Natural killer cell (primary cell): ENCODE data around the gene FBXO34. TPM values are rescaled to one million over a fixed set of nuclear protein-coding genes. Genes with fewer than 3 reads are reported as not detected.
"Not testable (repeated sequence)": the region's sequence is repeated elsewhere in the genome, so short reads cannot be mapped to it uniquely, and the experiment has no call there.

Experiments
- ATAC-seq, 3 donors: fragments of 150-1000 bp in 2 of 3; fragments of 200-7000 bp in 1 of 3; cut with Tn5 transposase; 1 replicate in 1 of 3; 2 replicates in 2 of 3; pipeline ENCODE4 v1.10.0; 2021; ENCODE audit warnings: mild to moderate bottlenecking in 2 of 3, moderate library complexity in 2 of 3
- DNase-seq, 2 donors: peaks; one replicate each; pipeline versions ENCODE4 v3.0.0 to v3.0.0-alpha.2; 2013 to 2021; ENCODE audit warnings: mixed read lengths in 1 of 2
- H3K27ac ChIP-seq: one replicate; pipeline ENCODE4 v1.5.1; 2013; ENCODE audit warnings: mild to moderate bottlenecking, low read length
- H3K27me3 ChIP-seq: one replicate; pipeline ENCODE4 v1.6.1; 2013; ENCODE audit warnings: low read length; ENCODE audit not compliant: control insufficient read depth, insufficient read depth
- H3K36me3 ChIP-seq: one replicate; pipeline ENCODE4 v1.6.1; 2013; ENCODE audit warnings: low read length; ENCODE audit not compliant: control insufficient read depth, insufficient read depth
- H3K4me1 ChIP-seq: one replicate; pipeline ENCODE4 v1.6.1; 2013; ENCODE audit warnings: low read length; ENCODE audit not compliant: control insufficient read depth, insufficient read depth
- H3K4me3 ChIP-seq: one replicate; pipeline ENCODE4 v1.5.1; 2013; ENCODE audit warnings: low read length
- H3K9me3 ChIP-seq: one replicate; pipeline ENCODE4 v1.6.1; 2013; ENCODE audit warnings: low read length; ENCODE audit not compliant: control insufficient read depth, insufficient read depth
- H3K27ac Mint-ChIP-seq, 2 donors: one replicate each; pipeline ENCODE4 v1.8.0; 2022; ENCODE audit warnings: mild to moderate bottlenecking in 2 of 2, mixed read lengths in 2 of 2, moderate library complexity in 1 of 2
- H3K27me3 Mint-ChIP-seq, 2 donors: one replicate each; pipeline ENCODE4 v1.8.0; 2022; ENCODE audit warnings: low read depth in 2 of 2, mixed read lengths in 2 of 2
- H3K36me3 Mint-ChIP-seq: one replicate; pipeline ENCODE4 v1.8.0; 2022; ENCODE audit warnings: mixed read lengths
- H3K4me1 Mint-ChIP-seq, 2 donors: one replicate each; pipeline ENCODE4 v1.8.0; 2022; ENCODE audit warnings: mixed read lengths in 2 of 2
- H3K4me3 Mint-ChIP-seq: one replicate; pipeline ENCODE4 v1.8.0; 2022; ENCODE audit warnings: mild to moderate bottlenecking, moderate library complexity, mixed read lengths
- H3K9me3 Mint-ChIP-seq, 2 donors: one replicate each; pipeline ENCODE4 v1.8.0; 2022; ENCODE audit warnings: mixed read lengths in 2 of 2
- WGBS: methylation state at CpG from one replicate; pipeline ENCODE4 v1.1.7; 2013; ENCODE audit warnings: missing lambda C conversion rate; ENCODE audit not compliant: insufficient coverage; 5-methylcytosine and 5-hydroxymethylcytosine counted together
- intact Hi-C: fragments of 100-400 bp; cut with micrococcal nuclease; formaldehyde crosslinking; loops from one replicate; pipeline ENCODE4 v1.14.2; 2022
- total RNA-seq, 4 donors: library from RNA; stranded (reverse); fragments of 120-200 nt in 1 of 4; gene quantifications; one replicate each; pipeline versions ENCODE4 v1.2.3 to v1.2.4, GENCODE V29; 2013 to 2022
- TF ChIP-seq, protein P1 (sequence below): fragments of 200-600 bp; IDR thresholded peaks from one replicate; pipeline ENCODE4 v1.8.0; 2022; ENCODE audit warnings: antibody characterized with exemption

The FBXO34 gene
- total RNA-seq, 3 donors from 2014 or later (not counting 1 experiment from before 2014, with no cell fraction given), result 34.7 to 39.3 (median 36.6) TPM

DNA sequence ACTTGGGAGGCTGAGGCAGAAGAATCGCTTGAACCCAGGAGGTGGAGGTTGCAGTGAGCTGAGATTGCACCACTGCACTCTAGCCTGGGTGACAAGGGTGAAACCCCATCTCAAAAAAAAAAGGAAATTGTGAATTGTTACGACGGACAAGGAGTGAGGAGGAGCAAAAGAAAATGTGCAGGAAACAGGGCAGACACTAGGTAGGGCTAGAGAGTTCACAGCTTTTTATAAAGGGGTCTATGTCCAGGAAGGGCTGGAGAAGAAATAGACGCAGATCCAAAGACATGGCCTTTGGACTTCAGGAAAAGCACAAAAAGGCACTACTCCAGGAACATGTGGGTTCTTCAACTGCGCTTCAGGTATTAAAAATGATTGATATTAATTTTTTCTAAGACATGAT, 106.0 kb downstream of the FBXO34 start:
- DNase-seq, result no peak
- H3K4me1 Mint-ChIP-seq, result peaks cover 21 to 24% of the 10 kb centered on the region in 2 donors
- ATAC-seq, result no peak
- H3K4me3 Mint-ChIP-seq, result no peak overlapping the region
- TF ChIP-seq, protein P1, sequence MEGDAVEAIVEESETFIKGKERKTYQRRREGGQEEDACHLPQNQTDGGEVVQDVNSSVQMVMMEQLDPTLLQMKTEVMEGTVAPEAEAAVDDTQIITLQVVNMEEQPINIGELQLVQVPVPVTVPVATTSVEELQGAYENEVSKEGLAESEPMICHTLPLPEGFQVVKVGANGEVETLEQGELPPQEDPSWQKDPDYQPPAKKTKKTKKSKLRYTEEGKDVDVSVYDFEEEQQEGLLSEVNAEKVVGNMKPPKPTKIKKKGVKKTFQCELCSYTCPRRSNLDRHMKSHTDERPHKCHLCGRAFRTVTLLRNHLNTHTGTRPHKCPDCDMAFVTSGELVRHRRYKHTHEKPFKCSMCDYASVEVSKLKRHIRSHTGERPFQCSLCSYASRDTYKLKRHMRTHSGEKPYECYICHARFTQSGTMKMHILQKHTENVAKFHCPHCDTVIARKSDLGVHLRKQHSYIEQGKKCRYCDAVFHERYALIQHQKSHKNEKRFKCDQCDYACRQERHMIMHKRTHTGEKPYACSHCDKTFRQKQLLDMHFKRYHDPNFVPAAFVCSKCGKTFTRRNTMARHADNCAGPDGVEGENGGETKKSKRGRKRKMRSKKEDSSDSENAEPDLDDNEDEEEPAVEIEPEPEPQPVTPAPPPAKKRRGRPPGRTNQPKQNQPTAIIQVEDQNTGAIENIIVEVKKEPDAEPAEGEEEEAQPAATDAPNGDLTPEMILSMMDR, result no peak
- no peak overlapping the region for H3K27ac Mint-ChIP-seq
- H3K36me3 ChIP-seq, result peaks cover 47% of the 10 kb centered on the region
- H3K4me1 ChIP-seq, result peaks cover 17% of the 10 kb centered on the region
- intact Hi-C loops, result no loop called here
- H3K36me3 Mint-ChIP-seq, result peaks cover 34% of the 10 kb centered on the region
- no peaks in the 10 kb centered on the region for H3K27me3 Mint-ChIP-seq
- no peaks in the 10 kb centered on the region for H3K9me3 Mint-ChIP-seq
- 93% methylated on average over 4 of the region's 5 CpGs for WGBS
- no peaks in the 10 kb centered on the region for H3K9me3 ChIP-seq
- H3K27ac ChIP-seq, result no peak overlapping the region
- no peak overlapping the region for H3K4me3 ChIP-seq
- H3K27me3 ChIP-seq, result no peaks in the 10 kb centered on the region

DNA sequence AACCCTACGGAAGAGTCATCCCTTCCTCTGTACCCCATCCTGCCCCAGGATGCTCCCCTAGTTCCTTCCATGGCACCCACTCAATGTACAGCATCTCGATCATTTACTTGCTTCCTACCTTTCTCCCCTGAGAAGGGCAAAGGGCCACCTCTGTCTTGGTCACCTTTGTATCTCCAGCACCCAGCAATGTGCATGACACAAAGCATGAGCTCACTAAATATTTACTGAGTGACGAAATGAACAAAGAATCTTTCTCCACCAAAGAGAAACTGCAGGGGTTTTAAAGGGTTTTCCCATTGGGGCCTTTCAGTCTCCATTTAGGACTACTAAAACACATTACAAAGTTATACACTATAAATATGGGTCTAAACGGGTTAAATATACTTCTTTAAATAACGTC, 109.8 kb downstream of the FBXO34 start:
- peaks cover 33% of the 10 kb centered on the region for H3K36me3 Mint-ChIP-seq
- H3K27ac ChIP-seq, result no peak overlapping the region
- 82% methylated on average over 3 of the region's 5 CpGs for WGBS

DNA sequence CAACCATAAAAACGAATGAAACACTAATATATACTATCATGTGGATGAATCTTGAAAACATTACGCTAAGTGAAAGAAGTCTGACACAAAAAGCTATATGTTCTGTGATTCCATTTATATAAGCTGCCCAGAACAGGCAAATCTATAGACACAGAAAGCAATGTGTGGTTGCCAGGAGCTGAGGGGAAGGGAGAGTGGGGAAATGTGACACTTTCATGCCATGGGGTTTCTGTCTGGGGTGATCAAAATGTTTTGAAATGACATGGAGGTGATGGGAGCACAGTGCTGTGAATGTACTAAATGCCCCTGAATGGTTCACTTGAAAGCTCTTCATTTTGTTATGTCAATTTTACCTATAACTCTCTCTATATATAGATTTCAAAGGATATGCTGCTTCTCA, 110.3 kb downstream of the FBXO34 start:
- no peak overlapping the region for H3K27ac Mint-ChIP-seq
- Histone ChIP-seq H3K27ac (no peak overlapping the region), H3K27me3 (no peaks in the 10 kb centered on the region), H3K4me3 (no peak overlapping the region), H3K36me3 (peaks cover 49% of the 10 kb centered on the region), H3K9me3 (no peaks in the 10 kb centered on the region), H3K4me1 (peaks cover 9% of the 10 kb centered on the region)
- DNase-seq, result no peak
- intact Hi-C loops, result no loop called here
- no peaks in the 10 kb centered on the region for H3K9me3 Mint-ChIP-seq
- no peak overlapping the region for H3K4me3 Mint-ChIP-seq
- no peak for ATAC-seq
- H3K27me3 Mint-ChIP-seq, result no peaks in the 10 kb centered on the region
- peaks cover 8 to 9% of the 10 kb centered on the region in 2 donors for H3K4me1 Mint-ChIP-seq
- 100% methylated on average over 1 of the region's 2 CpGs for WGBS
- TF ChIP-seq, protein P1, result no peak
- peaks cover 30% of the 10 kb centered on the region for H3K36me3 Mint-ChIP-seq

More for the DNA sequence above, 109.8 kb downstream of the FBXO34 start:
- intact Hi-C loops, result no loop called here
- Mint-ChIP-seq H3K9me3 (no peaks in the 10 kb centered on the region), H3K4me1 (peaks cover 5 to 7% of the 10 kb centered on the region in 2 donors), H3K27me3 (no peaks in the 10 kb centered on the region), H3K4me3 (no peak overlapping the region), H3K27ac (no peak overlapping the region)
- Histone ChIP-seq H3K36me3 (peaks cover 52% of the 10 kb centered on the region), H3K27me3 (no peaks in the 10 kb centered on the region), H3K4me1 (peaks cover 5% of the 10 kb centered on the region), H3K4me3 (no peak overlapping the region), H3K9me3 (no peaks in the 10 kb centered on the region)
- TF ChIP-seq, protein P1, result no peak
- DNase-seq (no peak), ATAC-seq (no peak)

DNA sequence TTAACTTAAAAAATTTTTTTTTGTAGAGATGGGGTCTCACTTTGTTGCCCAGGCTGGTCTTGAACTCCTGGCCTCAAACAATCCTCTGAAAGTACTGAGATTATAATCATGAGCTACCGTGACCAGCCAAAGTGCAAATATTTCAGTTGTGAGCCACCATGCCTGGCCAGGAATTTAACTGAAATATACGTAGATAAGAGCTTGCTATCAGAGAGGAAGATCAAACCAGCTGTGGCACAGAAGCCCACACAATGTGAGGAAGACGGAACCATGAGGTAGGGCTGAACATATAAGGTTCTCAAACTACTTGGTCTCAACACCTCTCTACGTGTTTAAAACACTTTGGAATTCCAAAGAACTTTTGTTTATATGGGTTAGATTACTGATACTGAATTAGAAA, 111.3 kb downstream of the FBXO34 start:
- H3K4me3 Mint-ChIP-seq, result no peak overlapping the region
- H3K27me3 ChIP-seq, result no peaks in the 10 kb centered on the region
- TF ChIP-seq, protein P1, result no peak
- no peak overlapping the region for H3K4me3 ChIP-seq
- peaks cover 23% of the 10 kb centered on the region for H3K36me3 Mint-ChIP-seq
- 93% methylated on average over 3 of the region's 4 CpGs for WGBS
- H3K4me1 Mint-ChIP-seq, result peaks cover 14 to 18% of the 10 kb centered on the region in 2 donors
- ATAC-seq (no peak), DNase-seq (no peak)
- intact Hi-C loops, result no loop called here
- H3K9me3 Mint-ChIP-seq, result no peaks in the 10 kb centered on the region
- no peaks in the 10 kb centered on the region for H3K27me3 Mint-ChIP-seq
- H3K4me1 ChIP-seq, result peaks cover 14% of the 10 kb centered on the region
- peaks cover 42% of the 10 kb centered on the region for H3K36me3 ChIP-seq
- H3K27ac Mint-ChIP-seq, result no peak overlapping the region
- no peaks in the 10 kb centered on the region for H3K9me3 ChIP-seq
- H3K27ac ChIP-seq, result no peak overlapping the region

DNA sequence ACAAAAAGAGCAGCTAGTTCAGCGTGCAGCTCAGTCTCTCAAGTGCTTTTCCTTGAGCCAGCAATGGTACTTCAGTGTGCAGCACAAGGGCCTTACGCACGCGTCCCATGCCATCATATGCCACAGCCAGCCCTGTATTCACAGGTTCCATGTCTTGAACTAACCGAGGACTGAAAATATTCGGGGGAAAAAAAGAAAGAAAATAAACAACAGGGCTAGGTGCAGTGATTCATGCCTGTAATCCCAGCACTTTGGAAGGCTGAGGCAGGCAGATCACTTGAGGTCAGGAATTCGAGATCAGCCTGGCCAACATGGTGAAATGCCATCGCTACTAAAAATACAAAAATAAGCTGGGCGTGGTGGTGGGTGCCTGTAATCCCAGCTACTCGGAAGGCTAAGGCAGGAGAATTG, 111.8 kb downstream of the FBXO34 start:
- H3K4me1 Mint-ChIP-seq, result peaks cover 14 to 18% of the 10 kb centered on the region in 2 donors
- intact Hi-C loops, ATAC-seq, H3K27ac Mint-ChIP-seq, H3K27me3 Mint-ChIP-seq, H3K4me3 Mint-ChIP-seq, H3K27me3 ChIP-seq, H3K4me3 ChIP-seq, H3K27ac ChIP-seq, DNase-seq, H3K9me3 Mint-ChIP-seq, H3K9me3 ChIP-seq: not testable (repeated sequence)
- peaks cover 22% of the 10 kb centered on the region for H3K36me3 Mint-ChIP-seq
- Histone ChIP-seq H3K4me1 (peaks cover 14% of the 10 kb centered on the region), H3K36me3 (peaks cover 40% of the 10 kb centered on the region)
- WGBS, result 94% methylated on average over 10 of the region's 10 CpGs
